Epithelial cell of esophagus (primary cell): ENCODE measurements around the gene RXRA.

Experiments
- DNase-seq: peaks from one replicate; pipeline ENCODE4 v3.0.0; 2010; ENCODE audit warnings: low read depth
- H3K4me3 ChIP-seq: 2 replicates; pipeline ENCODE4 v1.5.1; 2011; ENCODE audit warnings: mild to moderate bottlenecking, low read length, control low read depth
- TF ChIP-seq, protein P1 (sequence below): IDR thresholded peaks from 2 replicates; pipeline ENCODE4 v1.5.1; 2011; ENCODE audit warnings: low read depth, mild to moderate bottlenecking, low read length, control low read depth, inconsistent platforms; ENCODE audit not compliant: insufficient read depth; ENCODE audit errors: missing control alignments

Gene RXRA

DNA sequence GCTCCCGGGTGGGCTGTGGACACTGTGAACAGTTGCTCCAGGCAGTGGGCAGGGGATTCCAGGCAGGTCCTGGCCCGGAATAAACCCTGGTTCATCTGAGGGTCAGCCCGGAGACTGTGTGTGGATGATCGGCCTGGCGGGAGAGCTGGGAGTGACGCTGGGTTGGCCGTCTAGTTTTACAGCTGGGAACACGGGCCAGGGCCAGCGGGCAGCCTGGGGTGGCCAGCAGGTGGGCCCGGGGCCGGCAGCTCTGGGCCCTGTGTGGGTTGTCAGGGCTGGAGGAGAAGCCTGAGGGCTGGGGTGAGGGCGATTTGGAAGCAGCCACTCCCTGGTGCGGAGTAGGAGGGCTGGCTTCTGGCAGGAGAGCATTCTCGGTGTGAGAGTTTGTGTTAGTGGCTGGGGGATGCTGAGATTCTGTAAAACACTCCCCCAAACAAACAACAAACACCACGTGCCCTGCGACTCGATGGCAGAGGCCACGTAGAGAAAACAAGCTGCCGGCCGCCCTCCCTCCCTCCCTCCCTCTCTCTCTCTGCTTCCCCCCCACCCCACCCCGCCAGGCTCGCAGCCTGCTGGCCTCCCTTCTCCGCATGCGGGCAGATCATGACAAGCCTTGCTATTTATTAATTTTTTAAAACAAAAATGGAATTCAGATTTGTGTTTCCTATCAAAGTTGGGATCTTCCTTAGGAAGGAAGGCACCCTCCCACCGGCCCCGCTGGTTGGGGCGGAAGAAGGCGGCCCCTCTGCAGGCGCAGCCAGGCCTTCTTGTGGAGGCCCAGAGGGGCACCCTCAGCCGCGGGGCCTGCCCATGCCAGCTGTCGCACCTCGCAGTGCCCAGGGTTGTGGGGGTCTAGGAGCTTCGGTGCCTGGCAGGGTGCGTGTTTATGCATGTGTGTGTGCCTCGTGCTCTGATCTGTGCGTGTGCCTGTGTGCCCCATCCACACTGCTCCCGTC is 49.5 kb downstream of the RXRA start:
- no peak for DNase-seq
- H3K4me3 ChIP-seq = no peak overlapping the region
- TF ChIP-seq, protein P1, sequence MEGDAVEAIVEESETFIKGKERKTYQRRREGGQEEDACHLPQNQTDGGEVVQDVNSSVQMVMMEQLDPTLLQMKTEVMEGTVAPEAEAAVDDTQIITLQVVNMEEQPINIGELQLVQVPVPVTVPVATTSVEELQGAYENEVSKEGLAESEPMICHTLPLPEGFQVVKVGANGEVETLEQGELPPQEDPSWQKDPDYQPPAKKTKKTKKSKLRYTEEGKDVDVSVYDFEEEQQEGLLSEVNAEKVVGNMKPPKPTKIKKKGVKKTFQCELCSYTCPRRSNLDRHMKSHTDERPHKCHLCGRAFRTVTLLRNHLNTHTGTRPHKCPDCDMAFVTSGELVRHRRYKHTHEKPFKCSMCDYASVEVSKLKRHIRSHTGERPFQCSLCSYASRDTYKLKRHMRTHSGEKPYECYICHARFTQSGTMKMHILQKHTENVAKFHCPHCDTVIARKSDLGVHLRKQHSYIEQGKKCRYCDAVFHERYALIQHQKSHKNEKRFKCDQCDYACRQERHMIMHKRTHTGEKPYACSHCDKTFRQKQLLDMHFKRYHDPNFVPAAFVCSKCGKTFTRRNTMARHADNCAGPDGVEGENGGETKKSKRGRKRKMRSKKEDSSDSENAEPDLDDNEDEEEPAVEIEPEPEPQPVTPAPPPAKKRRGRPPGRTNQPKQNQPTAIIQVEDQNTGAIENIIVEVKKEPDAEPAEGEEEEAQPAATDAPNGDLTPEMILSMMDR = no peak

DNA sequence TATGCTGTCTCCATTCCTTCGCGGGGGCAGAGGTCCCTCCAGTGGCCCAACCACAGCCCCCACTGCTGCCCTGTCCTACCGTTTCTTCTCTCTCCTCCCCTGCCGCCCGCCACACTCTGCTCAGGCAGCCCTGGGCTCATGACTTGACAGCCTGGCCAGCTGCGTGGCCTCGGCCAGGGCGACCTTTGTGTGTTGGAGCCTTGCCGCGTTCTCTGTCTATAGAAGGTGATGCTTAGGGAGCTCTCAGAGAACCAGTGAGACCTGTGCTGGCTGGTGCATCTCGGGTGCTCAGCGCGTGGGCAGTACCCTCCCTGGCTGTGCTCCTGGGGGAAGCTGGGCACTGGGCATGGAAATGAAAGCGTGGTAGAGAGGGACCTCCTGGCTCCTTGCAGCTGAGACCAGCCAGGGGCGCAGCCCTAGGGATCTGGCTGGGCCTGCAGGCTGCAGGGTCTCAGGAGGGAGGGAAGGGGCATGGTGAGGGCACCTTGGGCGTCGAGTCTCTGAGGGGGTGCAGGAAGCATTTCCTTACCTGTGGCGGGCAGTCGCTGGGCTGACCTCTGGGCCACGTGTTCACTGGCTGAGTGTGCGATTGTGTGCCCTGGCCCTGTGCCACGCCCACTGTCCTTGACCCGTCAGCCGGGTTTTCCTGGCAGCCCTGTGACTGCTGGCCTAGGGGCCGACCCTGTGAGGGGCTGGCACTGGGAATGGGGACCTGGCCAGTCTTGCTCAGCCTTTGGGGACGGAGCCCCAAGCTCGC is 50.3 kb downstream of the RXRA start:
- H3K4me3 ChIP-seq = no peak overlapping the region
- no peak for DNase-seq
- TF ChIP-seq, protein P1 = no peak

DNA sequence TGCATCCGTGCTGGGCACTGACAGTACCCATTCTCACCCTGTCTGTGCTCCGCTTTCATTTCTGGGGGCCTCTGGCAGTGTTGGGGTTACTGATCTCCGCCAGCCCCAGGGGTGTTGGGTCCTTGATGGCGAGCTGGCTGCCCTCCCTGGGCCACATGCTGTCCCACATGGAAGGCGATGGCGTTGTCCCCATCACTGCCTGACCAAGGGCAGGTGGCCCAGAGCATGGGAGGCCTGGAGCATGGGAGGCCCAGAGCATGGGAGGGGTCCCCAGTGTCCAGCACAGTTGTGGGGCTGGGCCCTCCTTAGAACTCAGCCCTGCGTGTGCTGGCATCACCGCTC is 50.9 kb downstream of the RXRA start:
- TF ChIP-seq, protein P1 = no peak
- no peak for DNase-seq
- no peak overlapping the region for H3K4me3 ChIP-seq

DNA sequence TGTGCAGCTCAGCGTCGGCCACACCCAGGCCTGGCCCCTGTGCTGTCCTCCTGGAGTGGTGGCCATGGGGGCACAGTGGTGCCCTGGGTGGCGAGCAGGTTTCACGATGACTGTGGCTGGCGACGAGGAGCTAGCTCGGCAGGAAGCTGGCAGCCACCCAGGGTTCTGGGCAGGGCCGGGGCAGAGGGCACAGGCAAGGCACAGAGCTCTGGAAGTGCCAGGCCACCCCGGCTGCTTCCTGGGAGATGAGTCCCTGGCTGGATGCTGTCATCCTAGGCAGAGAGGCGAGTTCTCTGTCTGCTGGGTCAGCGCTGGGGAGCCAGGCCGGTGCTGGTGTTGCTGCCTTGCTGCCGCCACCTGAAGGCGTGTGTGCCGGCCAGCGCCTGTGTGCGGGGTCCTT is 51.7 kb downstream of the RXRA start:
- TF ChIP-seq, protein P1 = no peak
- no peak overlapping the region for H3K4me3 ChIP-seq

DNA sequence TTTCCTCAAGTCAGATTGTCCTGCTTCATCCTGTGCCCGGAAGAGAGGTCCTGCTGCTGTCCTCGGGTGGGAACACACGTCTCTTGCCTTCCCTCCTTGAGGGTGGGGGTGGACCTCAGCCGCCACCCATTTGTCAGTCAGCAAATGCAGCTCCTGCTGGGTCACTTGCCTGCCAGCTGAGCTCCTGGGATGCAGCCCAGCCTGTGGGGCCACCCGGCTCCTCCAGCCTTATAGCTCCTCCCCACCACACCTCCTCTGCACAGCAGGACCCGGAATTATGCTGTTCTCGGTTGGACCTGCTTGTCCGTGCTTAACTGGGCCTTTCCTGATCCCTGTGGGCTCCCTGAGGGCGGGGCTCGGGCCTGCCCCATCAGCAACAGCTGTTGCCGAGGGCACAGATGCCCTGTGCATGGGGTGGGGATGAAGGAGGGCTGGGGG is 52.7 kb downstream of the RXRA start:
- TF ChIP-seq, protein P1 = no peak
- H3K4me3 ChIP-seq = no peak overlapping the region
- DNase-seq = peak; percentile 80

More for the DNA sequence above, 51.7 kb downstream of the RXRA start:
- DNase-seq = peak; percentile 44

DNA sequence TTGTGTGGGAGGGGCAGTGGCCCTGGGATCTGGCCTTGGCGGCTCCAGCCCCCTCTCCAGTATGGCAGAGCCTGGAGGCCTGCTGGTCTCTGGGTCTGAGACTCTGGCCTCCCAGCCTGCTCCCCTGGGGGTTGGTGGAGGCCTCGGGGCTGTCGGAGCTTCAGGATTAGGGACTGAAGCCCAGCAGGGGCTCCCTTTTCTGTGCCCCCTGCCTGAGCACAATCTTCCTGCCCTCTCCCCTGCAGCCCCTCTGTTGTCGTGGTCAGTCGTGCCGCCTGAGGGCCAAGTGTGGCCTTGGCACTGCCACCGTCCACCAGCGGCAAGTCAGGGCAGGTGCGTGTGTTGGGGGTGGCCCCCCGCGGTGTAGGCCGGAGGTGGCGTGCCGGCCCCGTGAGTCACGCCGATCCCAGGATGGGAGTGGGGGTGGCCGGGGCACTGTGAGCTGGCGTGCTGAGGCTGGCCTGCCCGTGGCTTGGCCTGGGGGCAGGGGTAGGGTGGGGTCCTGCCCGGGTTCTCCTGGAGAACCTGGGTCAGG is 53.6 kb downstream of the RXRA start:
- DNase-seq = peak; percentile 89
- no peak overlapping the region for H3K4me3 ChIP-seq
- TF ChIP-seq, protein P1 = no peak
